Astrocyte (in vitro differentiated cells and primary cell): ENCODE results near the gene SH3PXD2B.

Experiments used
- CTCF ChIP-seq: IDR thresholded peaks from 2 replicates; pipeline ENCODE4 v1.5.1; 2011; ENCODE audit warnings: low read depth, mild to moderate bottlenecking, inconsistent platforms, low read length, moderate library complexity; ENCODE audit not compliant: insufficient read depth
- EZH2 ChIP-seq: IDR thresholded peaks from 2 replicates; pipeline ENCODE4 v1.6.1; 2012; ENCODE audit warnings: mild to moderate bottlenecking, low read length, inconsistent platforms; ENCODE audit not compliant: insufficient read depth

GRCh38 chr5:172418862-172419814, 35.2 kb downstream of the SH3PXD2B start:
- TF ChIP-seq CTCF (no peak), EZH2 (no peak)
